GM21717 (cell line): Measurements from ENCODE around the gene ALG1.

ENCODE experiments used
- ATAC-seq: cut with Tn5 transposase; IDR thresholded peaks from one replicate; pipeline ENCODE4 v1.9.1; 2021; ENCODE audit warnings: mild to moderate bottlenecking, moderate library complexity; ENCODE audit not compliant: unreplicated experiment

ALG1 gene, protein sequence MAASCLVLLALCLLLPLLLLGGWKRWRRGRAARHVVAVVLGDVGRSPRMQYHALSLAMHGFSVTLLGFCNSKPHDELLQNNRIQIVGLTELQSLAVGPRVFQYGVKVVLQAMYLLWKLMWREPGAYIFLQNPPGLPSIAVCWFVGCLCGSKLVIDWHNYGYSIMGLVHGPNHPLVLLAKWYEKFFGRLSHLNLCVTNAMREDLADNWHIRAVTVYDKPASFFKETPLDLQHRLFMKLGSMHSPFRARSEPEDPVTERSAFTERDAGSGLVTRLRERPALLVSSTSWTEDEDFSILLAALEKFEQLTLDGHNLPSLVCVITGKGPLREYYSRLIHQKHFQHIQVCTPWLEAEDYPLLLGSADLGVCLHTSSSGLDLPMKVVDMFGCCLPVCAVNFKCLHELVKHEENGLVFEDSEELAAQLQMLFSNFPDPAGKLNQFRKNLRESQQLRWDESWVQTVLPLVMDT

DNA sequence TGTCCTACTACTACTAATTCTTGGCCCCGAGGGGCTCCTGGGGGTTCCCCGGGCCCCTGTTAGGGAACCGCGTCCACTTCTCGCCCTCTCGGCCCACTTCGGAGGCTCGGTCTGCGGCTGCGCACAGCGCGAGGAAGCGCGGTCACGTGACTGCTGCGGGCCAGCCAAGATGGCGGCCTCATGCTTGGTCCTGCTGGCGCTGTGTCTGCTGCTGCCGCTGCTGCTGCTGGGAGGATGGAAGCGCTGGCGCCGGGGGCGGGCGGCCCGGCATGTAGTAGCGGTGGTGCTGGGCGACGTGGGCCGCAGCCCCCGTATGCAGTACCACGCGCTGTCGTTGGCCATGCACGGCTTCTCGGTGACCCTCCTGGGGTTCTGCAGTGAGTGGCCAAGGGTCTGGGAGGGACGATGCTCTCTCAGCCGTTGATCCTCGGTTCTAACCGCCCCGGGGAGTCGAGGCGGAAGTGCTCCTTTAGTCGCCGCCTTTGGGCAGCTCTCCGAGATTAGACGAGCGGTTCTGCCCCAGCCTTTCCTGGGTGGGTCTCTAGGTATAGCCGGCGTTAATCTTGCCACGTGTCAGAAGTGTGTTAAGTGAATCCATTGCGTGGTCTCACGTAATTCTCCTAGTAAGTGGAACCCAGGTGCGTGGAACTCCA lies at the start of gene ALG1:
ALG1 (plus strand) TSS at position 163 of the 653 bp plus-strand sequence; CDS start at position 170, 7 bp downstream.
- ATAC-seq: peak; percentile 77

DNA sequence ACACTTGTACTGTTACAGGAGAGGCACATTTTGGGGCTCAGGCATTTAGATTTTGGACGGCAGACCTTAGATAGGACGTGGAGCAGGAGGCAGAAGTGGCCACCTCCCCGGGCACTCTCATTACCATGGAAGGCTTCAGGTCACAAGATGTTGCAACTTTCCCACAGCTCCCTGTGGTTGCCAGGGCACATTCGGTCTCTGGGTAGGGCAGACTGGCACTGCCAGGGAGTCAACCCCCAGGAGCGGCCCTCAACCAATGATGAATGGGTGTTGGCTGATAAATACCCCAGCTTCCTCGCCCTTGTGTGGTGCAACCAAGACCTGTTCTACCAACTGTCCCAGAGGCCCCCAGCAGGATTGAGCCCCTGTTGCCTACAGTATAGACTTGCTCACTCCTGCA lies 49.1 kb upstream of the ALG1 start:
- ATAC-seq: no peak

DNA sequence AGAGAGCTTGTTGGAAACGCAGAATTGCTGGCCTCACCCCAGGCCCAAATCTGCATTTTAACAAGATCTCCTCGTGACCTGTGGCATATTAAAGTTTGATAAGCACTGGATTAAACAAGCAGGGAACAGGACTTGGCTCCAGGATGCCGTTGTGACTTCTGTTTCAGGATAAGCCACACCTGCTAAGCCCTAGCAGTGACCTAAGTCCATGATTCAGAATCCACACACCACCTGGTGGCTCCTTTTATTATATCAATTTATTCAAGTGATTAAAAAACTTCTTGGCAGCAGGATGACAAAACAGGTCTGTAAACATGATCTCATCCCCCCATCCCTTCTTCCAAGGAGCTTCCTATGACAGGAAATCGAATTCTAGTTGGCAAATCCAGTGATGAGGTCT lies 47.0 kb upstream of the ALG1 start:
- ATAC-seq: no peak

DNA sequence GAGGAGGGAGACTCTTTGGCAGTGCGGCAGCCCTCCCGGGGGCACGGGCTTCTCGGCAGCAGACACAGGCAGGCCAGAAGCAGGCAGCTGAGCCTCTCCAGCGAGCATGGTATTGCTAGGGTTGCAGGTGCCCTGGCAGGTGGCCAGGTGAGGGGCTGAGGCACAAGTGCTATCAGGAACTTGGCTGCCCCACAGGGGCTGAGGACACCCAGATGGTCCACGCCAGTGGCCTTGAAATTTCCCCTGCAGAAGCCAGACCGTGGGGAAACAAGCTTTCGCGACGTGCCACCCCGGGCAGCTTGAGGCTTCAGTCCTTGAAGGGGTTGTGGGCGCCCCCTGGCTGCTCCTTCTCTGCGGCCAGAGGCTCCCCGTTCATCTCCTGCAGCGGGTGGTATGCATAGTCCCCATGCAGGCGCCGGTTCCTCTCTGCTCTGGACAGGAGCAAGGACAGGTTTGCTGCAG lies 46.4 kb upstream of the ALG1 start:
- ATAC-seq: no peak

DNA sequence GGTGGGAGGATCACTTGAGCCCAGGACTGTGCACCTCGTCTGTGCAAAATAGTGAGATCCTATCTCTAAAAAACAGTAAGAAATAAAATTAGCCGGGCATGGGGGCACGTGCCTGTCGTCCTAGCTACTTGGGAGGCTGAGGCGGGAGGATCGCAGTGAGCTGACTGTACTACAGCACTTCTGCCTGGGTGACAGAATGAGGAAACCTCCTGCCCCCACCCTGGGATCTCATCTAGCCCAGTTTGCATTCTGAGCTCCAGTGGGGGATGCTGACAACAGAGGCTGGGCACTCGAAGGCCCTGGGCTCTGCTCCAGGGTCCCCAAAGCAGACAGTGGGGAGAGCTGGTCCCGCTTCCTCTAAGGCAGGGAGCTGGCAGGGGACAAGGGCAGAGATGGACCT lies 45.0 kb upstream of the ALG1 start:
- ATAC-seq: no peak

DNA sequence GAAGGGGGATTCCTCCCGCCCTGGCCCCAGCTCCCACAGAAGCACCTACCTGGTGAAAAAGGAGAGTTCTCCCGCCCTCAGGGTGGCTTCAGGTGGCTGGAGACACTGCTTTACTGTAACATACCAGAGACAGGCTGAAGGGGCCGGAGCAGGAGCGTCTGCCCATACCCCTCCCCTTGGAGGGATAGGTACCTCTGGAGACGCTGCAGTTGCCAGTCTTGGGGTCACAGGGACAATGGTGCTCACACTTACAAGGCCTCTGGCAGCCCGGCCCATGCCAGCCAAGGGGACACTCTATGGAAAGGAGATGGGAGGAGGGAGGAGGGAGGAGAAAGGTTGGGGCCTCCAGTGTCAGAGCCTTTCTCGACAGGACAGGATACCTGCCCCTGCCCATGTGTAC lies 44.6 kb upstream of the ALG1 start:
- ATAC-seq: no peak

DNA sequence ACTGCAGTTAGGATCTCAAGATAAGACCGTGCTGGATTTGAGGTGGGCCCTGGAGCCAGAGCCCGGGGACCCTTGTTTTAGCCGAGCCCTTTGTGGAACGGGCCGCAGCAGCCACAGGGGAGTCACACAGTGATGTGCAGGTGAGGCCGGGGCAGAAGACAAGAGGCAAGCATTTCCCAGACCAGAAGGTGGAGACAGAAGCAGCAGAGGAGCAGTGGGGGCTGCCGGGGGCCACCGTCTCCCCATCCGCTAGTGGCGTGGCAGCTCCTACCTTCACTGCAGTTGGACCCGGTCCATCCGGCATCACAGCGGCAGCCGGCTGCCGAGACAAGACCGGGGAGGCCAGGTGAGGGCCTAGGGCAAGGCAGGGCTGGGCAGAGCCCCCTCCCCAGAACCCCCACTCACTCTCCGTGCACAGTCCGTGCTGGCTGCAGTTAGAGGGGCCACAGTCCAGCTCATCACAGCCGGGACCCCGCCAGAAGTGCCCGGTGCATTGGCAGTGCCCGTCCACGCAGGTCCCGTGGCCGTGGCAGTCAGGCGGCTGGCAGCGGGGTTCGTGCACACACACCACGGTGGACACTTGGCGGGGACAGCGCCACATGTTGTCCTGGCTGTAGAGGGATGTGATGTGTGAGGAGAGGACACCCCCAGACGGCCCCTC lies 43.9 kb upstream of the ALG1 start:
- no peak for ATAC-seq

DNA sequence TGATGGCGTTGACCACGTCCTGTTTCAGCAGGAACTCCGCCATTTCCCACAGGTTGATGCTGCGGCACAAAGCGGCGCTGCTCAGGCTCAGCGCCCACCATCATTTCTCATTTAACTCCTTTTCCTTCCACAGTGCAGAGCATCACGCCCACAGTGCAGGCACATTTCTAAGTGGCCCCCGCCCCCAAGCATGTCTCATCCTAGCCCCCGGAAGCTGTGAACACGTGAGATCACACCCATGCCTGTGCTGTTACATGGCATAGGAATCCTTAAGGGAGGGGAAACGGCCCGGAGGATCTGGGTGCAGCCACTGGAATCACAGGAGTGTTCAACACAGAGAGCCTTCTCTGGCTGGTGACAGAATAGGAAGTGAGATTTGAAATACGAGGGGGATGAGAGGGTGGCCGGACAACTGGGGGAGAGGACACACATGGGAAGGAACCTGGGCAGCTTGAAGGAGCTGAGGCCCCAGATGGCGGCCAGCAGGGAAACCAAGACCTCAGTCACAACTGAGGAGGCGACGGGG lies 42.6 kb upstream of the ALG1 start:
- no peak for ATAC-seq

DNA sequence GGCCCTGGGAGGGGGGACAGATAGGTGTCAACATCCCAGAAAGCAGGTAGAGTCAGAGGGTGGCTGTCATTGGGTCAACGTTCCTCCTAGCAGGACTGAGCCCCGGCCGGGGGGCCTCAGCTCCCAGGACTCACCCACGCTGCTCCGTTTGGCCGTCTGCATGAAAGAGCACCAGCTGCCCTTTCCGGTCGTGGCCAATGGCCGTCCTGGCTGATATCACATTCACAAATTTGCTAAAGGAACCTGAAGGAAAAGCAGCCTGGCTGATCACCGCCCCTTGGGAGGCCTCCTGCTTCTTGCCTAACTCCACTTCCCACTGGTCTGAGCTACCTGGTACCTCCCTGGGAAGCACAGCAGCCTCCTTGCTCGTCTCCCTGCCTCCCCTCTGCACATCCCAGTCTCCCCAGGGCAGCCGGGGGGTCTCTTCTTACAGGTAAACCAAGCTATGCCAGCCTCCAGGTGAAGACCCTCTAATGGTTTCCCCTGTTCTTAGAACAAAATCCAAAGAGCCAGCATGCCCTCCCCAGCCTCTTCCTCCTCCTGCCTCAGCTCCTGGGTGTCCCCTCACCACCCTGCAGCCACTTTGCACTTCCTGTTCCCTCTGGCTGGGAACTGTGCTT lies 41.3 kb upstream of the ALG1 start:
- no peak for ATAC-seq

DNA sequence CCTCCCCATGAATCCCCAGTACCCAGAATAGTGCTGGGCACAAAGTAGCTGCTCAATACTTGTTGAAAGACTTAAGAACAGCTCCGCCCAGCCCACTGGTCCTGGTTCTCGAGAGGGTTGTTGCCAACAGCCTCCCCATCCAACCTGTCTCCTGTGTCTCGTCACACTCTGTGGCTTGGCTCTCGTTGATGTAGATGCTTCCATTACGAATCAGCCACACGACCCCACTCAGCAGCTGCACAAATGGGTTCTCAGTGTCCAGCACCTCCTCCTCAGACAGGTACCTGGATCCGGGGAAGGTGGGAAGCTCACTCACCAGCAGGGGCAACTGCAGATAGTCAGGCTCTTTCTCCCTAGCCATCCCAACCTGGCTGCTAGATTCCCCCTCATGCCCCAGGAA lies 40.0 kb upstream of the ALG1 start:
- no peak for ATAC-seq

DNA sequence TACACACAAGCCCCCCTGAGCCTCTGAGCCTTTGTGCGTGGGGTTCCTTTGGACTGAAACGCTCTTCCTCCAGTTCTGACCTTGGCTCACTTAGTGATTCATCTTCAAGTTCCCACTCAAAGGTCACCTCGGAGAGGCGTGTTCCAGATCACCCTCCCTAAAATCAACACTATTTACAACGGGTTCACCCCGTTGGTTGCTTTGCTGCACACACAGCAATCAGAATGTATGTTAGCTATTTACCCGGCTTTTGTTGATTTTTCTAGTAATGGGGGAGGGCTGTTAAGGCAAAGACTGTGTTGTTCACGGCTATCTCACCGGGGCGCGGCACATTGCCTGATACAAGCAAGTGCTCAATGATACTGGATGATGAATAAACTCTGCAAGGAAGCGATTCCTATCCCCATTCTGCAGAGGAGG lies 38.9 kb upstream of the ALG1 start:
- ATAC-seq: no peak

DNA sequence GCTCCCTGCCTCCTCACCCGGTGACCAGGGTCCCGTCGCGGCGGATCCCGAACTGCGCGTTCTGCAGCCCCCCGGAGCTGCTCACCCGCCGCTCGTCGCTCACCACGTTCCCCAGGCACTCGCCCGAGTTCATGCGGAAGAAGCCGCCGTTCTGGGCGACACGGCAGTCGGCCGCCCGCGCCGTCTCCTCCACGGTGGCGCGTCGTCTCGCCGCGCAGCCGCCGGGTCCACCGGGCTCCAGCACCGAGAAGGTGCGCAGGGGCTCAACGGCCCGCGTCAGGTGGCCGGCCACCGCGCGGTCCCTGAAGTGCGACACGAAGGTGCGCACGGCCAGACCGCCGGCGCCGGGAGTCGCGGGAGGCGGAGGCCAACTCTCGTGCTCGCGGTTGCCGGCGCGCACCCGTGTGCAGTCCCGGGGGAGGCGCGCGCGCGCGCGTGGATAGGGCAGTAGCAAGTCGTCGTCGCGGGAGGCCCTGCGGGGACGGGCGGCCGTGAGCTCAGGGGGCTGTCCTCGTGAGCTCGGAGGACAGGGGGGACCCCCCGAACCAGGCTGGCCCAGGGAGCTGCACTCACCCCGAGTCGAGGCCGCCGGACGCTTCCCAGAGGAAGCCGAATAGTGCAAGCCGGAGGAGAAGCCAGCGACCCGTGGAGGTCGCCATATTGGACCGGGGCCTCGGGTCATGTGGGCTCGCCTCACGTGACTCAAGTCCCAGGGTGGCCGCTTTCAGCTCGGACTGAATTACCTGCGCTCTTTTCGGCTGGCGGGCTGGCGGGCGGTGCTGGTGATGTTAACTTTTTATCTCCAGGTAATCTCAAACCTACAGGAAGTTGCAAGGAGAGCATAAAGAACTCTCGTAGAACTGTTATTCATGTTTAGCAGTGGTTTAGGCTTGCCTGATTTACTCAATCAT lies 38.1 kb upstream of the ALG1 start, which contains the start of gene NAGPA:
NAGPA (minus strand) TSS at position 680 of the 911 bp plus-strand sequence; CDS start at position 659, 21 bp downstream.
- peak; percentile 86 for ATAC-seq

DNA sequence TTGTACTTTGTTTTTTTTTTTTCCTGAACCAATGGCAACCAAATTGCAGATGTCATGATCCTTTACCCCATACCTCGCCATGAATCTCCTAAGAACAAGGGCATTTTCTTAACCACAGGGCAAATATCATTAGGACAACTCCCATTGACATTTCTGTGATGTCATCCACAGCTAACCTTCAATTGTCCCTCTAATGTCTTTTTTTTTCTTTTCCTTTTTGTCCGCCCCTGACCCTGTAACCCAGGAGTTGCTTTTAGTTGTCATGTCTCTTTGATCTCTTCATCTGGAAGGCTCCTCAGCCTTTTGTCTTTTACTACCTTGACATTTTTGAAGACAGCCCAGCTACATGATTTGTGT lies 37.5 kb upstream of the ALG1 start:
- ATAC-seq: no peak

DNA sequence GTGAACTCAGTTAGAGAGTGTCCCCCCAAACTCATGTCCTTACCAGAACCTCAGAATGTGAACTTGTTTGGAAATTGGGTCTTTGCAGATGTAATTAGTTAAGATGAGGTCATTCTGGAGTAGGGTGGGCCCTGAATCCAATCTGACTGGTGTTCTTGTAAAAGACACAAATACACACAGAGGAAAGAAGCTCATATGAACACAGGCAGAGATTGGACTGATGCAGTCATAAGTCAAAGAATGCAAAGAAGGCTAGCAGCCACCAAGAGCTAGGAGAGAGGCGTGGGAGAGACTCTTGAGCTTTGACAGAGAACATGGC lies 35.8 kb upstream of the ALG1 start:
- no peak for ATAC-seq

DNA sequence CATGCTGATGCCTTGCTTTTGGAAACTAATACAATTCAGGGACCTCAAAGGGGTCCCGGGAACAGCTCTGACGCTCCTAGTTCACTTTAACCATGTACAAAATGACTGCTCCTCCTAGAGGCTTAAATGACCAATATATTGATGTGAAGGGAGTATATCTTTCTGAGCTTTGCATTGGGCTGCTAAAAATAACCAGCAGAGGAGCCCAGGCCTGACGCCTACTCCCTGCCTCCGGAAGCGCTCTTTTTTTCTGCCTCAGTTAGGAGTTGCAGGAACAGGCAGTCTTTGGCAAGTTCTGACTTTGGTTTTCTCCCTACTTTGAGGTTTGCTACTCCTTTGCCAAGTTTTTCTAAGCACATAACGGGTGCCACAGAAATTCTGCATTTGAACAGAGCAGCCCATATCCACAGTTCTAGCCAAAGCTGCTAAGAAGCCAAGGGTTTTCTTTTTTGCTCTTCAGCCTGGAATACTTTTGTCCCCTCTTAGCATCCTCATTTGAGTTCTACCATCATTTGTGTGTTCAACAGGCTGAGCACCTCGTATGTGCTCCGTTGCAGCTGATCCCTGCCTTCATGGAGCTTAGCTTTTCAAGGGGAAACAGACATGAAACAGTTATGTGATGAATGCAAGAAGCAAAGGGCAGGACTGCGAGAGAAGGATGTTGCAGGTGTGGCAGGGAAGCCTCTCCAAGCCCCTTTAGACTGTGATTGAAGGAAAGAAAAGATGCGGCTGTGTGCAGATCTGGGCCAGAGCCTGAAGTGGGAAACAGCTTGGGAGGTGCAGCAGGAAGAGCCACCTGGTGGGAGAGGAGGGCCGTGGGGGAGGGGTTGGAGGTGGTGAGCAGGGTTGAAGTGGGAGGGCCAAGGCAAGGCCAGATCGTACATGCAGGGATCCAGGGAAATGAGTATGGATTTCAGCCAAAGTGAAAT lies 35.2 kb upstream of the ALG1 start:
- ATAC-seq: no peak

DNA sequence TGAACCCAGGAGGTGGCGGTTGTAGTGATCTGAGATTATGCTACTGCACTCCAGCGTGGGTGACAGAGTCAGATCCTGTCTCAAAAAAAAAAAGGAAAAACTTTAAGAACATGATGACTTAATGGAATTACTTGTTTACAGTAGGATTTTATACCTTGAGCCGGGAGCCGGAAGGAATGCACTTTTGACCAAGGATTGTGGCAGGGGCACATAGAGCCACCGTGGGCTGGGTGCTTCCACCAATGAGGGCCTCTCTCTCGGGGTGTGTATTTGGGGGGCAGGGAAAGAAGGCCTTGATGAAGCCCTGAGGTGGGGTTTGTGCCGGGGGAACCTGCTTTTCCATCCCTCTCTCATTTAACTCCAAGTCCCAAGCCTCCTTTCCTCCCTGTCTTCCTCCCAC lies 31.2 kb upstream of the ALG1 start:
- no peak for ATAC-seq

DNA sequence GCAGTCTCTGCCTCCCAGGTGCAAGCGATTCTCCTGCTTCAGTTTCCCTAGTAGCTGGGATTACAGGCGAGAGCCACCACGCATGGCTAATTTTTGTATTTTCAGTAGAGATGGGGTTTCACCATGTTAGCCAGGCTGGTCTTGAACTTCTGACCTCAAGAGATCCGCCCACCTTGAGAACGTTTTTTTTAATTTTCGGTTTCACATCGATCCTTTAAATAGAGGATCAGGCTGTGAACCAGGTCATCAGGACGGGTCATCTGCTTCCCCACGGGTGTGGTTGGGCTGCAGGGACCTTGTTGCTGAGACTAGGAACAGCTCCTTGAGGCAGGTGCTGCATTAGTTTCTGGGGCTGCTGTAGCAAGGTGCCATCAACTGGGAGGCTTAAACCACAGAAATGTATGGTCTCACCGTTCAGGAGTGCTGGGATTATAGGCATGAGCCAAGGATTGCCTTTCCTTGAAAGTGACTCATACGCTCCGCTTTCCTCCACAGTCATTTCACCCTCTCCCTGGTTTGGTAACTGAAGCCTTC lies 30.0 kb upstream of the ALG1 start:
- no peak for ATAC-seq

DNA sequence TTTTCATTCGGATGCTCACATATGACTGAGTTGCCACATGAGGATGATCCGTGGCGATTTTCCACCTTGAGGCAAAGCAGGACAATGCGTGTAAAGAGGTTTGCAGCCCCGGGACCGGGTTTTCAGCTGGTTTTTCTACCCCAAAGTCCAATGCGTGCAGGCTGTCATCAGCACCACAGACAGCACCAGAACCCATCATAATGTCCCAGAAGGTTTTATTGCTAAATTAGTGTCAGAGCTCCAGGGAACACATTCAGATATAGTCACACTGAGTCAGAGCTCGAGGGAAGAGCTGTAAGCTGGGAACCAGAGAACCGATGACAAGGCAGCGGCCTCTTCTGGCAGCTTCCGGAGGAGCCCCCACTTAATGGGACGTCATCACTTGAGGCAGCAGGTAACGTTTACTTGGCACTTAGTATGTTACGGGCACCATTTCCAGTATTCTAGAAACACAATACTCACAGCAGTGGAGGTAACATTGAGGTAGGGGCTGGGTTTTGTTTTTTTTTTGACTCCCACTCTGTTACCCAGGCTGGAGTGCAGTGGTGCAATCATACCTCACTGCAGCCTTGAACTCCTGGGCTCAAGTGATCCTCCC lies 29.0 kb upstream of the ALG1 start:
- ATAC-seq: no peak
